AG08395 (cell line): ENCODE measurements around the gene KLRK1.
"Not testable (repeated sequence)": the region's sequence is repeated elsewhere in the genome, so short reads cannot be mapped to it uniquely, and the experiment has no call there.

Experiments used
- DNase-seq: peaks from one replicate; pipeline ENCODE4 v3.0.0; 2012; ENCODE audit warnings: mixed read lengths, low spot score

Gene KLRK1

GRCh38 chr12:10362828-10363657 lies 26.8 kb downstream of the KLRK1 start:
- no peak for DNase-seq

GRCh38 chr12:10362325-10362724 lies 27.5 kb downstream of the KLRK1 start:
- DNase-seq = no peak

- no peak for DNase-seq
Observed at GRCh38 chr12:10361622-10362021, 28.2 kb downstream of the KLRK1 start.

GRCh38 chr12:10361084-10361483 lies 28.8 kb downstream of the KLRK1 start:
- no peak for DNase-seq

GRCh38 chr12:10358969-10359368 lies 30.9 kb downstream of the KLRK1 start:
- no peak for DNase-seq

GRCh38 chr12:10358131-10358530 lies 31.7 kb downstream of the KLRK1 start:
- DNase-seq = no peak

- no peak for DNase-seq
Observed at GRCh38 chr12:10354502-10354901, 35.3 kb downstream of the KLRK1 start.

- DNase-seq = no peak
Observed at GRCh38 chr12:10354071-10354470, 35.8 kb downstream of the KLRK1 start.

GRCh38 chr12:10351457-10351856 lies 38.4 kb downstream of the KLRK1 start:
- DNase-seq = not testable (repeated sequence)

GRCh38 chr12:10341892-10342509 lies 47.8 kb downstream of the KLRK1 start:
- DNase-seq = no peak

GRCh38 chr12:10340946-10341345 lies 48.9 kb downstream of the KLRK1 start:
- not testable (repeated sequence) for DNase-seq

- DNase-seq = no peak
Observed at GRCh38 chr12:10339053-10339840, 50.6 kb downstream of the KLRK1 start.

- not testable (repeated sequence) for DNase-seq
Observed at GRCh38 chr12:10338470-10338869, 51.4 kb downstream of the KLRK1 start.

- DNase-seq = not testable (repeated sequence)
Observed at GRCh38 chr12:10336196-10336595, 53.6 kb downstream of the KLRK1 start.

GRCh38 chr12:10331642-10332239 lies 58.1 kb downstream of the KLRK1 start:
- peak; percentile 74 for DNase-seq

- not testable (repeated sequence) for DNase-seq
Observed at GRCh38 chr12:10328691-10329090, 61.1 kb downstream of the KLRK1 start.
